GM18907 (cell line): Measurements from ENCODE around the gene DTX3L.

Experiments
- ATAC-seq: cut with Tn5 transposase; IDR thresholded peaks from one replicate; pipeline ENCODE4 v1.9.1; 2021; ENCODE audit warnings: mild to moderate bottlenecking, moderate library complexity; ENCODE audit not compliant: unreplicated experiment

Gene DTX3L

DNA sequence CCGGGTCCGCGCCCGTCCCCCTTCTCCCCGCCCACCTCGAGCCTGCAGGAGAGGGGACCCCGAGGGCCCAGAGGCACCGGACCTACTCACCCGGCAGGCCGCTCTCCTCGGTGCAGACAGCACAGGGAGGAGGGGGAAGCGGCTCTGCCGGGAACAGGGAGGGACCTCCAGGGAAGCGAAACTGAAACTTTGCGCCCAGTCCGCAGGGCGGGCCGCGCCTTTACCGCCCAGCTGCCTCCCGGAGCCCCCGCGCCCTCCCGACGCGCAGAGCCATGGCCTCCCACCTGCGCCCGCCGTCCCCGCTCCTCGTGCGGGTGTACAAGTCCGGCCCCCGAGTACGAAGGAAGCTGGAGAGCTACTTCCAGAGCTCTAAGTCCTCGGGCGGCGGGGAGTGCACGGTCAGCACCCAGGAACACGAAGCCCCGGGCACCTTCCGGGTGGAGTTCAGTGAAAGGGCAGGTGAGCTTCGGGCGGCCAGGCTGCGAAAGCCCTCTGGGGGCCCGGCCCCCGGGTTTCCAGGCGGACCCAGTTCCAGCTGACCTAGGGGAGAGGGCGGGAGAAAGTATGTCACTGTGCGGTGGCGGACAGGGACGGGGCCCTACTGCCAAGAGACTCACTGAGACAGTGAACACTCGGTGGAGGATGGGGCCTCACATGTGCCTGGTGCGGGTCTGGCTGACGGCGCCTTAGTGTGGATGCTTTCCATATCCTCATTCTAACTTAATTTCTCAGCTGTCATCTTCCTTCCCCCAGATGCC is at the start of gene DTX3L, which contains the start of gene PARP9:
TSS of gene DTX3L (plus strand) at position 184 of the 758 bp plus-strand sequence. CDS start at position 273, 89 bp downstream.
TSS of gene PARP9 (minus strand) at position 146 of the 758 bp plus-strand sequence. CDS start 4,680 bp downstream, outside the sequence.
- ATAC-seq: peak; percentile 75

DNA sequence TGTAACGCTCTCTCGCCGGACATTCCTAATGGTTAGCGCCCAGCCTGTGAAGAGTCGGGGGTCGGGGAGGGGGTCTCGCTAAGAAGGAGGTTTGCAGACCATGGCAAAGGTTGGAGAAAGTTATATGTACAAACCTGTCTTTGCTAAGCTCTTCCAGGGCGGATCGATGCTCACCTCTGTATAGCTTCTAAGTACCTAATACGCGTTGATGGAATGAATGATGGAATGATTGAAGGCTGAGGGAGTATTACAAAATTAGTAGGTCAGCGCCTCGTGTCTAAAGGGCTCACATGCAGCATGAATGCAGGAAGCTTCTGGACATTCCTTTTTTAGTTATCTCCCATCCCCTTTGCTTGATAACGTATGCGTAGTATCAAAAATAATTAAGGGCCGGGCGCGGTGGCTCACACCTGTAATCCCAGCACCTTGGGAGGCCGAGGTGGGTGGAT is 49.1 kb upstream of the DTX3L start:
- no peak for ATAC-seq

DNA sequence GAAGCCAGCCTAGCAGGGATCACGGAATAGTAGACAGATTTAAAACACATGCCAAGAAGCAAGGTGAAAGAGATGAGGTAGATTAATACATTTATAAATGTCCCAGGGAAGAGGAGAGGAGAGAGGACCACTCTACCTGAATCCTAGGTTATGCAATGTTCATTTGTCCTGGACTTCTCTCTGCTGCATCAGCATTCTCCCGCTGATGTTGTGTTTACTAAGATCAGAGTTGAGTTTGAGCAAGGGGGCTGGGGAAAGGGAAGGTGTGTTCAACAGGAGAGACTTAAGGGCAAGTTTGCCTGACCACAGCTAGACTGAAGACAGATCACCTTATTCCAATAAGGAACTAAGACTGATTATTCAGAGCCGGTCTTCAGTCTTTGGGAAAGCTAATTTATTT is 48.3 kb upstream of the DTX3L start:
- no peak for ATAC-seq

DNA sequence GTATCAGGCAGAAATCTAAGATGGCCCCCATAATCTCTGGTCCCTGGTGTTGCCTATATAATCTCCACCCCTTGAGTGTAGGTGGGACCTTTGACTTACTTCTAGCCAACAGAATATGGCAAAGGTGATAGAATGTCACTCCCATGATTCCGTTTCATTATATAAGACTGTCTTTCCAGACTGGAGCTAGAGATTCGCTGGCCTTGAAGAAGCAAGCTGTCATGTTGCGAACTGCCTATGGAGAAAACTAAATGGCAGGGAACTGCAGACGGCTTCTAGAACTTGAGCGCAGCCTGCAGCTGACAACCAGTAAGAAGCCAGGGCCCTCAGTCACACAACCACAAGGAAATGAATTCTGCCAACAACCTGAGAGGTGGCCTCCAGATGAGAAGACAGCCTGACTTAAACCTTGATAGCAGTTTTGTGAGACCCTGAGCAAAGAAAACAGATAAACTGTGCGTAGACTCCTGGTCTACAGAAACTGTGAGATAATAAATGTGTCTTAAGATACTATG is 47.2 kb upstream of the DTX3L start:
- ATAC-seq: no peak

DNA sequence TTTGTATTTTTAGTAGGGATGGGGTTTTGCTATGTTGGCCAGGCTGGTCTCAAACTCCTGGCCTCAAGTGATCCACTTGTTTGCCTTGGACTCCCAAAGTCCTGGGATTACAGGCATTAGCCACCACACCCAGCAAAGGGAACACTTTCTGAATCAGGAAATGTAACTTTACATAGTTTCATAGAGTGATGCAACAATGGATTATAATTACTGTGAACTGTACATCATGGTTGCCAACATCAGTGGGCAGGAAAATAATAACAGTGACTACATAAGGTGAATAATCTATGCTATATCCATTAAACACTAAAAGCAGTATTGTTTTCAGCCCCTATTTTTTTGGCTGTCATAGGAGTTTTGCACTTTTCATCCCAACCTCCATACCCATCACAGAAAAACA is 44.4 kb upstream of the DTX3L start:
- ATAC-seq: no peak

DNA sequence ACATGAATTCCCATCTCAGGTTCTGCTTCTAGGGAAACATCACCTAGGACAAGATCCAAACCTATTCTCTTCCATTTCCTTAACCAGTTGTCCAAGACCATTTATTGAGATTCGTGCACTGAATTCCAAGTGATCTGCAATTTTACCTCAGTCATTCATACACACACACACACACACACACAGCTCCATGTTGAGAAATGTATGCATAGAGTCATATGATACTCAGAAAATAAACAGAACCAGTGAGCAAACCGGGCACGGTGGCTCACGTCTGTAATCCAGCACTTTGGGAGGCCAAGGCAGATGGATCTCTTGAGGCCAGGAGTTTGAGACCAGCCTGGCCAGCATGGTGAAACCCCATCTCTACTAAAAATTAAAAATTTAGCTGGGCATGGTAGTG is 43.3 kb upstream of the DTX3L start:
- no peak for ATAC-seq

DNA sequence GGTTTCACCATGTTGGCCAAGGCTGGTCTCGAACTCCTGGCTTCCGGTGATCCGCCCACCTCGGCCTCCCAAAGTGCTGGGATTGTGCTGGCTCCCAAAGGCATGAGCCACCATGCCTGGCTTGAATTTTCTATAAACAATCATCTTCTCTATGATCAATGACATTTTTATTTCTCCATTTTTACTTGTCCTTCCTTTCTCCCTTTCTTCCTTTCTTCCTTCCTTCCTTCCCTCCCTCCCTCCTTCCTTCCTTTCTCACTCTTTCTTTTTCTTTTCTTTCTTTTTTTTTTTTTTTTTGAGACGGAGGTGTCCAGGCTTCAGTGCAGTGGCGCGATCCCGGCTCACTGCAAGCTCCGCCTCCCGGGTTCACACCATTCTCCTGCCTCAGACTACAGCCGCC is 40.8 kb upstream of the DTX3L start:
- no peak for ATAC-seq

DNA sequence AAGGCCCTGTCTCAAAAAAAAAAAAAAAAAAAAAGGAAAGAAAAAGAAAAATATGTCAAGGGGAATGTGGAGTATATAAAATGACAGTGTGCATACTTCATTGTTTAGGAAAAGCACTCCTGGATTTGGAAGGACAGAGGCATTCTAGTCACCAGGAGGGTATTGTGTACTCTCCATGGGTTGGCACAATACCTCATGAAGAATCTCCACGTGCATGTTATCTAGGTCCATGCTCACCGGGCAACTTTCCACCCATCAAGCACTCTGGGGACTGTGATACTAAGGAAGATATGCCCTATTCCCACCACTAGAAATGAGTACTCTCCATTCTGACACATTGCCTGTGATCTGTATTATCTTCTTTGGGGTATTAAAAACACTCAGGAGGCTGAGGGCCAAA is 34.0 kb upstream of the DTX3L start:
- ATAC-seq: no peak

DNA sequence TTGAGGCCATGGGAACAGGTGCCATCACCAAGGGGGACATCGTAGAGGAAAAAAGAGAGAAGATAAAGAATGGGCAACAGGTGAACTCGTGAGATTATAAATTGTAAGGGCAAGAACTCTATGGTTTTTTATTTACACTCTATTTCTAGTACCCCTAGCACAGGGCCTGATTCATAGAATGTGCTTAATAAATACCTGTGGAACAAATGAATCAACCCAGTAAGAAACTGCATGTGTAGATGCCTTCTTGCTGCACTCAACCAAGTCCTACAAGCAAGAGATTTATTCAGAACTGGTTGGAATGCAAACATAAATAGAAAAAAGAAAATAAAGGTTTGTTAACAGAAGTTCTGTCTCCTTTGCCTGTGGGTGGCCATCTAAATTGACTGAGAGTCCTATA is 30.7 kb upstream of the DTX3L start:
- ATAC-seq: peak; percentile 23

DNA sequence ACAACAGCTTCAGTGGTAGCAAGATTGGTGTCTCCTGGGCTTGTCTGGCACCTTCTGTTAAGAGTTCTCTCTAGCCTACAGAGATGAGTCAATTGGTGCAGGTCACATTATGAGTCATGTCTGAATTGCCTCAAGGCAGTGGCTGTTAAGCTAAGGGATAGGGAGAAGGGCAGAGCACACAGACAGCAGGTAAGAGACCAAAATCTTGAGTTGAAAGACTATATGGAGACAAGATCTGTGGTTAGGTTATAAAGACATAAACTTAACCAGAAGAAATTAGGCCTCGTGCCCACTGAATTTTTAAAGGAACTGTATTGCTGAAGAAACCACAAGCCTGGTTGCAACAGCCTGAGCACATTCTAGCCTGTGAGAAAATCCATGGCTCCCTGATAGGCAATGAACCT is 30.2 kb upstream of the DTX3L start:
- ATAC-seq: peak; percentile 99

DNA sequence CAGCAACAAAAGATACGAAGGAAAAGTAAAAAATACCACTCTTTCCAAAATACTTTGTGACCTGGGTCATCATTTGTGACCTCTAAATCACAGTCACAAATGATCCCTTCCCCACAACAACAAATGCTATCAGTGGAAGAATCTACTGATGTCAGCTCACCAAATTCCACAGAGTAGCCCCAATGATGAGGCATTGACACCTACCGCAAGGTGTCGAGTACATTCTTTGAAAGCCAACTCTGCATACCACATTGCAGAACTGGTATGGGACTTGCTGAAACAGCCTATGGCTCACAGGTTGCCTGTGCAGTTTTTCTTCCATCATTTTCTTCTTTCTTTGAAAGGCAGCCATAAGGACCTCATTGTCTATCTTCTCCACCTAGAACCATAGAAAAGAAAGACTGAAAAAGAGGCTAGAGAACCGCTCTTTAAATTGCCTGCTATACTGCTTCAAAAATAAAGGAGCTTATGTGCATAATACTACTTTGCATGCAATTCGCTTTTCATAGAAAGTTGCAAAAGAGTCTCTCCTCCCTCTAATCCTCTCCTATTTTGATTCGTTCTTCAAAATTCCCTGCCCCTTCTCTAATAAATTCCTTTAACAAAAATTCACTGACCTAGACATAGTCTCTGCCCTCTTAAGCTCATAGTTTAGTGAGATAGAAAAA is 28.0 kb upstream of the DTX3L start:
- ATAC-seq: no peak

DNA sequence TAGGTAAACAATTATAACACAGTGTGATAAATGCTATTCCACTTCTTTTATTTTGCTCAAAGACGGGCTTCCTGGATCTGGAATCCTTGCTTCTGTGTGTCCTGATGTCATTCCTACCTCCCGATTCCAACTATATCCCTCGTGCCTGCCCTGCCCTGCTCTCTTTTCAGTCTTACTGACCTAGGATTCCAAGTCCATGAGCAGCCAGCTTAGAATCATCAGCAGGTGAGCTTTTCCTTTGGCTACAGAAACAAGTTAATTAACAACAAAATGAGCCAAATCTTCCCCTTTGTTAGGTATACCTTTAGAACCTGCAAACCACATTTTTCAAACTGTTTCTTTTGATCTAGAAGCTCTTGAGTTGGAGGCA is 27.5 kb upstream of the DTX3L start:
- ATAC-seq: no peak

DNA sequence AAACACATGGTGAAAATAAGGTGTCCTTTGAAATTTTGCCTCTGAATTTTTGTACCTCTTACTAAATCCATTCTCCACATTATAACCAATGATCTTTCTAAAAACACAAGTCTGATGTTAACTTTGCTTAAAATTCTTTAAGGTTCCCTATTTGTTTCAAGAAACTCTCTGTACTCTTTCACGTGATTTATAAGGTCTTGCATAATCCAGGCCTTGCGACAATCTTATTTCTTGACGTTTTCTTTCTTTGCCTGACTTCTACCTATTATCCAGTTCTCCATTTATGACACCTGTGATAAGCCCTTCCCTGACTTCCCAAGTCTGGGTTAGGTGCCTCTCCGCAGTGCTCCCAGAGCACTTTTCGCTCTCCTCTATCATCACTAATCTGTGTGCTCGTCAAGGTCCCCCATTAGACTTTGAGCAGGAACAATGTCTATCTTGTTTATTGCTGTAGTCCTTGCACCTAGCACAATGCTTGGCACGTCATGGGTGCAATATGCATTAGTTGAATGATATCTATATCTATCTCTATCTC is 25.1 kb upstream of the DTX3L start:
- ATAC-seq: no peak

DNA sequence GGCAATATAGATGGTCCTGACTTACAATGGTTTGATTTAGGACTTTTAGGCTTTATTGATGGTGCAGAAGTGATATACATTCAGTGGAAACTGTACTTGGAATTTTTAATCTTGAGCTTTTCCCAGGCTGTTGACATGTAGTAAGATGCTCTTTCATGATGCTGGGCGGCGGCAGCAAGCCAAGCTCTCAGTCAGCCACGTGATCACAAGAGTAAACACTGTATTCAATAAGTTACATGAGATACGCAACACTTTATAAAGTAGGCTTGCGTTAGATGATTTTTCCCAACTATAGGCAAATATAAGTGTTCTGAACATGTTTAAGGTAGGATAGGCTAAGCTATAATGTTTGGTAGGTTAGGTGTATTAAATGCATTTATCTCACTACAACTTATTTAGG is 18.0 kb upstream of the DTX3L start:
- ATAC-seq: no peak

DNA sequence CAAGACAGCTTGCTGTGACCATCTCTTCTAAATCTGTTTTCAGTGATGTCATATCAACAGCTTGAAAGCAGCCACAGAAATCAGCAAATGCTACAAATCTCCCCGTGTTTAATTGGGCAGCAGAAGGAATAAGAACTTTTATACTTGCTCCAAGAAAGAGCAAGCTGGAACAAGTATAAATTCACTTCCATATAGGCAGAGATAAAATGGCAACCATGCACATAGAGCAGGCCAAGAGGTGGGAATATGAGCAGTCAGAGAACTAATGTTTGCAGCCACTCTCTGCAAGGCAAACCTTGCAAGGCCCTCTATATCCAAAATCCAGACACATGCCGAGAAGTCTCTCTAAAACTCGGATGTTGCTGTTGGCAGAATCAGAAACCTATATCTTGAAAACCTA is 16.1 kb upstream of the DTX3L start:
- no peak for ATAC-seq

DNA sequence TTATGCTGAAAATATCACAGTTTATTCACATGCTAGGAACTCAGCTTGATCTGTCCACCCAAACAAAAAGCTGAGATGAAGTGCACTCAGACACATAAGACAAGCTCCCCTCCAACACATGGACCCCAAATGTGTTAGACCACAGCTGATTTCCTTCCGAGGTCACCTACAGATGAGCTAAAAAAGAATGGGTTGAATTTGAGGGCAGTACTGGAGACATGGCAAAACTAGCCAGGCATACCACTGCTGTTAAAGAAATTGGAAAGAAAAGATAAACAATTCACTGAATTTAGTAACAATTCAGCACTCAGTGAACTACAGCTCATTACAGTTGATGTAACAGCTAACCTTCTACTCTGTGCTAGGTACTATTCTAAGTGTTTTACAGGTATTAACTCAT is 15.5 kb upstream of the DTX3L start:
- no peak for ATAC-seq

DNA sequence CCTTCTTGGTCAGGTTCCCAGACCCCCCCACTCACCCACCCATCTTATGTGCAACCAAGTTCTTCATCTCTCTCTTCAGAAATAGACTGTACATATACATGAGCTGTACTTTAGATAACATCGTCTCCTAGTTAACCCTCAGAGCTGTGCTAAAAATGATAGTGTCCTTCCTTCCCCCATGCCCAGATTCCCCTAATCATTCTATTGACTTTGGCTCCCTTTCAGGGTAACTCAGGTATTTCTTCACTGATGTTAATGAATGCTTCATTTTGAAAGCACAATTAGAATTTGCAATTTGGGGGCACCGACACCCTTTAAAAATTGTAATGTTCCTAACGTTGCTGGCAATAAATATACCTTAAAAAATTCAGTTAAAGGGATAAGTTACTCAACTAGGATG is 11.0 kb upstream of the DTX3L start:
- no peak for ATAC-seq

DNA sequence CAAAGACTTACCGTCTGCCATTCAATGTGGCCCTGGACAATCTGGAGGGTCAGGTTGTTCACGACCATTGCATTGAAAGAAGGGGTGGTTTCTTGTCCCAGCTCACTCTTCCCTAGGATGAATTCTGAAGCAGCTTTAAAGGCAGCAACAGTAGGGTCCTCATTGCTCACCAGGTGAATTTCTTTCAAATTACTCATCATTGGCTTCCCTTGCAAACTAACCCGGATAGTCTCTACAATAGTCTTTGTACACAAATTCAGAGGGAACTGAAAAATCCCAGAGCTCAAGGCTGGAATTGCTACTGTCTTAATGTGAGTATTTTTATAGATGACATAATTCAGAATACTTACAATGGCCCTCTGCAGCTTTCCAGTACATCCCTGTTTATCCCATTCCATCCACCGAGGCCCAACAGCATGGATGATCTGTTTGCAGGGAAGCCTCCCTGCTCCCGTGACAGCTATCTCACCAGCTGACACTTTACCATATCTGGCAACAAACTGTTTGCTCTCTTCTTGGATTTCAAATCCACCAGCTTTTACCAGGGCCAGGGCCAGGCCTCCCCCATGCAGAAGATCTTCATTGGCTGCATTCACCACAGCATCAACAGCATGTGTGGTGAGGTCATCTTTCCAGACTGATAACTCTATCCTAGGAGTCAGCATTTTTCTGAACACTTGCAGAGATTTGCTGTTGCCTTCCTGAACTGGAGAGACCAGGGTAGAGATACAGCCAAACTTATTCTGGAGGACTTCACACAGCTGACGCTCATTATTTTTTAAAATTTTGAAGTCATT is 8.7 kb upstream of the DTX3L start:
- no peak for ATAC-seq

DNA sequence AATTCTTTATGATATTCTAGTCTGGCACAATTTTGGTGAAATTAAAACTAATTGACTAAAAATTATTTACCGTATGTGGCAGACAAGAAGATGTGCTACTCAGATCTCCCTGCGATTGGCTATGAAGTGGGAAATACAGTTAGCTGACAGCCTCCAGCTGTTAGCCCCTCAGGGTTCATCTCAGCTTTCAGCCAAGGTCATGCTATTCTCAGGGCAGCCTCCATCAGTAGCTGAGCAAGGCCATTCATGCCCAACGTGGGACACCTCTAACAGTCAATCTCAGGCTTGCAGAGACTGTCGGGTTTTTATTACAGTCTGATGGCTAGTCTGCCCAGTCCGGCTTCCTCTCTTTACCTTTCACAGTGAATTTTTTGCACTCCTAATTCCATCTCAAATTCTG is 6.8 kb upstream of the DTX3L start:
- ATAC-seq: no peak

DNA sequence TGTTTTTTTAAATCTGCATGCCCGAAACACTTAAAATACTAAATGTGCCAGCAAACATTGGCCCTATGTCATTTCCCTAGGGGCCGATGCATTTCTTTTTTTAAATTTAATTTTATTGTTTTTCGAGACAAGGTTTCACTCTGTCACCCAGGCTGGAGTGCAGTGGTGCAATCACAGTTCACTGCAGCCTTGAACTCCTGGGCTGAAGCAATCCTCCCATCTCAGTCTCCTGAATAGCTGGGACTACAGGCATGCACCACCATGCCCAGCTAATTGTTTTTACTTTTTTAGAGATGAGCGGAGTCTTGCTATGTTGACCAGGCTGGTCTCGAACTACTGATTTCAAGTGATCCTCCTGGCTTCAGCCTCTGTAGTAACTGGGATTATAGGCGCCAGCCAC is 5.5 kb upstream of the DTX3L start:
- ATAC-seq: no peak

DNA sequence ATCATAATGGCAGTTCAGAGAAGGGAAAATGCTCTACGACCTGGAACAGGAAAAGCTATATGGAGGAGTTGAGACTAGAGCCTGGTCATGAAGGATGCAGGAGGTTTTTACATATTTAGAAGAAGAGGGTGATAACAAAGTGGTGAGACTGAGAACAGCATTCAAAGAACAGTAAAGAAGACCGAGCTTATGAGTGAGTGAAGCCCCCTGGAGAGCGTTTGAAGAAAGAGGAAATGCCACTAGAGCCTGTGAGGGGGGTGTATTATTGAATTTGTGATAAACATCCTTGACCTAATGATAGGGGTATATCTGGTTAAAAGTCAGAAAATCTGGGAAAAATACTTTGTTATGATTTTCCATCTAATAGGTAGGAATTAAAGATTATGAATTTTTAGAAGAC is 4.2 kb upstream of the DTX3L start:
- ATAC-seq: no peak
